ENCODE results near the gene ITGB3. TPM values are rescaled to one million over a fixed set of nuclear protein-coding genes. Genes with fewer than 3 reads are reported as not detected.

Gene ITGB3
- total RNA-seq, 1 experiment from 2014 or later, result 0.48 TPM

DNA sequence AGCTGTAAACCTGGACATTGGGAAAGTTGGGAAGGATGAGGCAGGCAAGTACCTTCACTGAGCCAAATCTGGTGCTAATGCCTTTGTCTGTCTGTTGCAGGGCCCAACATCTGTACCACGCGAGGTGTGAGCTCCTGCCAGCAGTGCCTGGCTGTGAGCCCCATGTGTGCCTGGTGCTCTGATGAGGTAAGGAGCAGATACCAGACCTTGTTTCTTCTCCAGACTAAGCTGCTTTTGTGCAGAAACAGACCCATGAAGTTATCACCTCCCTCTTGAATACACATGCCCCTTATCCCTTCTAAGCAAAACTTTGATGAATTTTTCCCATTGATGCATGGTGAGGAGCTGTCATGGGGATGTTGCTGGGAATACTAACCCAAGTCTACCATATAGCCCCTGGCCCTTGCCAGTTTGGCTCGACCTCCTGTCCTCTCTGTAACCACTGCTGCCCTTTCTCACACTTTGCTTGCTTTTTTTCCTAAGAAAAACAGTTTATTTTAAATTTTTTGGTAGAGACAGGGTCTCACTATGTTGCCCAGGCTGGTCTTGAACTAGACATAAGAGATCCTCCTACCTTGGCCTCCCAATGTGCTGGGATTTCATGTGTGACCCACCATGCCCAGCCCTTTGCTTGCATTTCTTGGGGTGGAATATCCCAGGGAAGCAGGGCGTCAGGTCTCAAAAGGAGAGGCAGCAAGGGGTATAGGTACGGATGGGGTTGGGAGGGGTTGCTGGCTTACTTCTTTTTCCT is 20.9 kb downstream of the ITGB3 start:
- POLR2A ChIA-PET, result no interaction called here

DNA sequence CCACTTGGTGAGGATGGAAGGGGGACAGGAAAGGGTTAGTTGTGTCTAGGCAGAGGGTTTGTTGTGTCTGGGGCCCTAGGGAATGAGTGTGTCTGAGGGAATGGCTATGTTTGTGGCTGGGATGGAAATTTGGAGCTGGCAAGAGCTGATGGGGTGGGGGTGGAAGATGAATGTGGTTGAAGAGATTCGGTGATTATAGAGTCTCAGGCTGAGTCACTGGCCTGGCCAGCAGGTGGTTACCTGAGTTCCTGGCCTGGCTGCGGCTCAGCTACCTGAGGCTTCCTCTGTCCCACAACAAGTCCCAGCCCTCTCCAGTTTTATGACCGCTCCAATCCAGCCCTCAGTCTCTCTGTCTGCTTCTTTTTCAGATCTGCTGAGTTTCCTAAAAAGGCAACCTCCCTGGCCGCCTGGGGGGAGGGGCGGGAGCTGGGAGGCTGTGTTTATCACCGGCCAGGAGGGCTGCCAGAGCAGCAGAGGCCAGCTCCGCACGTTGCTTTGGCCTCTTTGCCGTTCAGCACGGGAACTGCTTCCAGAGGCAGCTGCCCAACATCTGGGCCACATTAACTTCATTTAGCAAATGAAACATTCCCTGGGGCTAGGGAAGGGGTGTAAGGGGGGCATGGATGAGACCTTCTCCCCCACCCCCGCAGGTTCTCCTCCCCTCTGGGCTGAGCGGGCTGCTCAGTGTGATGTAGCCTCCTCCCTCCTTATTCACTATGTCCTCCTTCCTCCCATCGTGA is 21.8 kb downstream of the ITGB3 start:
- TF ChIP-seq, protein P1, sequence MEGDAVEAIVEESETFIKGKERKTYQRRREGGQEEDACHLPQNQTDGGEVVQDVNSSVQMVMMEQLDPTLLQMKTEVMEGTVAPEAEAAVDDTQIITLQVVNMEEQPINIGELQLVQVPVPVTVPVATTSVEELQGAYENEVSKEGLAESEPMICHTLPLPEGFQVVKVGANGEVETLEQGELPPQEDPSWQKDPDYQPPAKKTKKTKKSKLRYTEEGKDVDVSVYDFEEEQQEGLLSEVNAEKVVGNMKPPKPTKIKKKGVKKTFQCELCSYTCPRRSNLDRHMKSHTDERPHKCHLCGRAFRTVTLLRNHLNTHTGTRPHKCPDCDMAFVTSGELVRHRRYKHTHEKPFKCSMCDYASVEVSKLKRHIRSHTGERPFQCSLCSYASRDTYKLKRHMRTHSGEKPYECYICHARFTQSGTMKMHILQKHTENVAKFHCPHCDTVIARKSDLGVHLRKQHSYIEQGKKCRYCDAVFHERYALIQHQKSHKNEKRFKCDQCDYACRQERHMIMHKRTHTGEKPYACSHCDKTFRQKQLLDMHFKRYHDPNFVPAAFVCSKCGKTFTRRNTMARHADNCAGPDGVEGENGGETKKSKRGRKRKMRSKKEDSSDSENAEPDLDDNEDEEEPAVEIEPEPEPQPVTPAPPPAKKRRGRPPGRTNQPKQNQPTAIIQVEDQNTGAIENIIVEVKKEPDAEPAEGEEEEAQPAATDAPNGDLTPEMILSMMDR (IDR thresholded peaks at IDR 0.05; ENCODE audit: insufficient read depth in 1 of 2, low read depth in 1 of 2, low read length in 1 of 2, severe bottlenecking in 1 of 2, unreplicated experiment in 1 of 2), result no peak
- H3K36me3 Mint-ChIP-seq (ENCODE audit: insufficient read depth, unreplicated experiment), result peaks cover 7% of the 10 kb centered on the region
- Histone ChIP-seq H3K36me3 (ENCODE audit: control insufficient read depth, insufficient read depth, low read length) (no peaks in the 10 kb centered on the region), H3K9me3 (no peaks in the 10 kb centered on the region), H3K27me3 (replicated peaks; ENCODE audit: control insufficient read depth, insufficient read depth, low read length) (no peaks in the 10 kb centered on the region), H3K4me1 (peaks cover 7% of the 10 kb centered on the region; the same call in 1 of the 2 replicates), H3K4me3 (ENCODE audit: low read depth, low read length) (no peak overlapping the region)
- intact Hi-C loops (cut with micrococcal nuclease; ENCODE audit: unreplicated experiment), result no loop called here
- peak; percentile 30 to 53 for DNase-seq
- ChIA-PET POLR2A (interaction anchor here (0.6 kb wide), 1 partner anchor 9 kb away, joined by 3 read pairs; no protein-coding TSS in a partner anchor), CTCF (no interaction called here)
- H3K9me3 Mint-ChIP-seq (ENCODE audit: unreplicated experiment), result no peaks in the 10 kb centered on the region
- no peaks in the 10 kb centered on the region for H3K27me3 Mint-ChIP-seq (ENCODE audit: insufficient read depth, unreplicated experiment)
- H3K27ac Mint-ChIP-seq (ENCODE audit: unreplicated experiment), result peak overlapping the region; percentile 21
- H3K4me3 Mint-ChIP-seq (ENCODE audit: unreplicated experiment), result no peak overlapping the region
- no TSS peak for BruUV-seq (replicated peaks)
- H3K4me1 Mint-ChIP-seq (ENCODE audit: low read depth, unreplicated experiment), result peaks cover 11% of the 10 kb centered on the region

More for the DNA sequence above, 20.9 kb downstream of the ITGB3 start:
- Histone ChIP-seq H3K4me1 (peaks cover 7% of the 10 kb centered on the region; the same call in 1 of the 2 replicates), H3K9me3 (no peaks in the 10 kb centered on the region), H3K4me3 (ENCODE audit: low read depth, low read length) (no peak overlapping the region), H3K36me3 (ENCODE audit: control insufficient read depth, insufficient read depth, low read length) (no peaks in the 10 kb centered on the region), H3K27me3 (replicated peaks; ENCODE audit: control insufficient read depth, insufficient read depth, low read length) (no peaks in the 10 kb centered on the region)
- no TSS peak for BruUV-seq (replicated peaks)
- DNase-seq, result no peak
- CTCF ChIA-PET, result no interaction called here
- TF ChIP-seq, protein P1 (IDR thresholded peaks at IDR 0.05; ENCODE audit: insufficient read depth in 1 of 2, low read depth in 1 of 2, low read length in 1 of 2, severe bottlenecking in 1 of 2, unreplicated experiment in 1 of 2), result no peak
- intact Hi-C loops (cut with micrococcal nuclease; ENCODE audit: unreplicated experiment), result no loop called here
- Mint-ChIP-seq H3K4me3 (ENCODE audit: unreplicated experiment) (no peak overlapping the region), H3K4me1 (ENCODE audit: low read depth, unreplicated experiment) (peaks cover 11% of the 10 kb centered on the region), H3K9me3 (ENCODE audit: unreplicated experiment) (peaks cover 6% of the 10 kb centered on the region), H3K36me3 (ENCODE audit: insufficient read depth, unreplicated experiment) (peaks cover 7% of the 10 kb centered on the region), H3K27me3 (ENCODE audit: insufficient read depth, unreplicated experiment) (no peaks in the 10 kb centered on the region), H3K27ac (ENCODE audit: unreplicated experiment) (peak overlapping the region; percentile 21)

DNA sequence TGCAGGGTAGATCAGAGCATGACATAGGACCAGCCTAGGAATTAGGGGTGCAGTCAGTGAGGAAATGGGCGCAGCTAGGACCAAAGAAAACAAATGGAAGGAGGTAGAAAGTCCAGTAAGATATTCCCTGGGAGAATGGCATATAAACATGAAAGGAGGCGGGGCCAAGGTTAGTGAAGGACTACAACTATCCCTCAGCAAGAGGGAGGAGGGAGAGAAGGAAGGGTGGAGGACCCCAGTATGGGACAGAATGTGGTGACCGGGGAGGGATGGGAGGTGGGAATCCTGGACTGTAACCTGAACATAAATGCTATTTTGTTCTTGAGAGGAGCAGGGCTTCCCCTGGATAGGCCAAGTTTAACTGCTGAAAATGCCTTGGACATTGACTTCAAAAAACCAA is 22.8 kb downstream of the ITGB3 start:
- no peak overlapping the region for H3K27ac Mint-ChIP-seq (ENCODE audit: unreplicated experiment)
- ChIA-PET POLR2A (no interaction called here), CTCF (interaction anchor here (0.6 kb wide), 1 partner anchor 96 kb away, joined by 3 read pairs; no protein-coding TSS in a partner anchor)
- H3K27me3 Mint-ChIP-seq (ENCODE audit: insufficient read depth, unreplicated experiment), result no peaks in the 10 kb centered on the region
- H3K36me3 ChIP-seq (ENCODE audit: control insufficient read depth, insufficient read depth, low read length), result no peaks in the 10 kb centered on the region
- TF ChIP-seq, protein P1 (IDR thresholded peaks at IDR 0.05; ENCODE audit: insufficient read depth in 1 of 2, low read depth in 1 of 2, low read length in 1 of 2, severe bottlenecking in 1 of 2, unreplicated experiment in 1 of 2), result no peak
- H3K4me1 Mint-ChIP-seq (ENCODE audit: low read depth, unreplicated experiment), result peaks cover 11% of the 10 kb centered on the region
- no peaks in the 10 kb centered on the region for H3K9me3 Mint-ChIP-seq (ENCODE audit: unreplicated experiment)
- H3K4me3 Mint-ChIP-seq (ENCODE audit: unreplicated experiment), result no peak overlapping the region
- H3K36me3 Mint-ChIP-seq (ENCODE audit: insufficient read depth, unreplicated experiment), result peaks cover 7% of the 10 kb centered on the region
- peaks cover 7% of the 10 kb centered on the region; the same call in 1 of the 2 replicates for H3K4me1 ChIP-seq
- no peak overlapping the region for H3K4me3 ChIP-seq (ENCODE audit: low read depth, low read length)
- DNase-seq, result no peak
- H3K27me3 ChIP-seq (replicated peaks; ENCODE audit: control insufficient read depth, insufficient read depth, low read length), result no peaks in the 10 kb centered on the region
- no TSS peak for BruUV-seq (replicated peaks)
- no peaks in the 10 kb centered on the region for H3K9me3 ChIP-seq
- intact Hi-C loops (cut with micrococcal nuclease; ENCODE audit: unreplicated experiment), result no loop called here
